HG03521 (cell line): ENCODE data around the gene STXBP6.

Source experiments
- ATAC-seq: cut with Tn5 transposase; IDR thresholded peaks from one replicate; pipeline ENCODE4 v1.9.1; 2021; ENCODE audit warnings: mild to moderate bottlenecking, moderate library complexity; ENCODE audit not compliant: unreplicated experiment

STXBP6 gene

GRCh38 chr14:25052921-25053320, 3.0 kb upstream of the STXBP6 start:
- ATAC-seq = no peak

- no peak for ATAC-seq
Measured at GRCh38 chr14:25052385-25052784, 2.4 kb upstream of the STXBP6 start.

- ATAC-seq = no peak
Measured at GRCh38 chr14:25050269-25051150, 563 bp upstream of the STXBP6 start.

GRCh38 chr14:25049093-25049567, 817 bp downstream of the STXBP6 start:
- no peak for ATAC-seq

- no peak for ATAC-seq
Measured at GRCh38 chr14:25048170-25049016, 1.6 kb downstream of the STXBP6 start.

- no peak for ATAC-seq
Measured at GRCh38 chr14:25046301-25046943, 3.5 kb downstream of the STXBP6 start.

- no peak for ATAC-seq
Measured at GRCh38 chr14:25044106-25044698, 5.7 kb downstream of the STXBP6 start.

GRCh38 chr14:25042362-25043299, 7.3 kb downstream of the STXBP6 start:
- ATAC-seq = no peak

- ATAC-seq = no peak
Measured at GRCh38 chr14:25041898-25042297, 8.0 kb downstream of the STXBP6 start.

- ATAC-seq = no peak
Measured at GRCh38 chr14:25041484-25041883, 8.5 kb downstream of the STXBP6 start.

- no peak for ATAC-seq
Measured at GRCh38 chr14:25039933-25040332, 10.0 kb downstream of the STXBP6 start.

- no peak for ATAC-seq
Measured at GRCh38 chr14:25038044-25038668, 11.8 kb downstream of the STXBP6 start.

- no peak for ATAC-seq
Measured at GRCh38 chr14:25037032-25037431, 12.9 kb downstream of the STXBP6 start.

- no peak for ATAC-seq
Measured at GRCh38 chr14:25034803-25035681, 14.9 kb downstream of the STXBP6 start.

GRCh38 chr14:25033358-25033757, 16.6 kb downstream of the STXBP6 start:
- no peak for ATAC-seq

- ATAC-seq = no peak
Measured at GRCh38 chr14:25032092-25032784, 17.7 kb downstream of the STXBP6 start.

GRCh38 chr14:25026476-25027137, 23.3 kb downstream of the STXBP6 start:
- ATAC-seq = no peak
